H9 (cell line): ENCODE data around the gene ADGRL2. TPM values are rescaled to one million over a fixed set of nuclear protein-coding genes. Genes with fewer than 3 reads are reported as not detected.

Source experiments
- DNase-seq: peaks from one replicate; pipeline ENCODE4 v3.0.0-alpha.2; 2017
- H2AFZ ChIP-seq: one replicate; pipeline ENCODE4 v1.6.1; 2013; ENCODE audit warnings: mild to moderate bottlenecking, low read length, control low read depth, moderate library complexity
- H2AK5ac ChIP-seq: 2 replicates; pipeline ENCODE4 v1.6.1; 2013; ENCODE audit warnings: low read length, control low read depth, mixed read lengths; ENCODE audit not compliant: insufficient read length
- H2BK120ac ChIP-seq: one replicate; pipeline ENCODE4 v1.6.1; 2013; ENCODE audit warnings: low read depth, mild to moderate bottlenecking, low read length, control low read depth, inconsistent platforms; ENCODE audit not compliant: poor library complexity, severe bottlenecking
- H2BK12ac ChIP-seq: 2 replicates; pipeline ENCODE4 v1.6.1; 2013; ENCODE audit warnings: low read length, control low read depth, mixed read lengths, low read depth; ENCODE audit not compliant: insufficient read length
- H2BK15ac ChIP-seq: 2 replicates; pipeline ENCODE4 v1.6.1; 2013; ENCODE audit warnings: low read depth, low read length, control low read depth
- H2BK20ac ChIP-seq: one replicate; pipeline ENCODE4 v1.6.1; 2013; ENCODE audit warnings: low read depth, mild to moderate bottlenecking, low read length, control low read depth, inconsistent platforms; ENCODE audit not compliant: poor library complexity, severe bottlenecking
- H2BK5ac ChIP-seq: 2 replicates; pipeline ENCODE4 v1.6.1; 2013; ENCODE audit warnings: low read length, control low read depth, mixed read lengths; ENCODE audit not compliant: insufficient read length
- H3K14ac ChIP-seq: 2 replicates; pipeline ENCODE4 v1.6.1; 2013; ENCODE audit warnings: low read length, control low read depth; ENCODE audit not compliant: insufficient read depth
- H3K18ac ChIP-seq: 2 replicates; pipeline ENCODE4 v1.6.1; 2013; ENCODE audit warnings: low read depth, mild to moderate bottlenecking, mixed read lengths, low read length, control low read depth; ENCODE audit not compliant: insufficient read length
- H3K23ac ChIP-seq: 2 replicates; pipeline ENCODE4 v1.6.1; 2013; ENCODE audit warnings: low read length, control low read depth, mixed read lengths, low read depth; ENCODE audit not compliant: insufficient read length
- H3K23me2 ChIP-seq: 2 replicates; pipeline ENCODE4 v1.6.1; 2013; ENCODE audit warnings: low read depth, mild to moderate bottlenecking, mixed read lengths, low read length, control low read depth; ENCODE audit not compliant: insufficient read length, poor library complexity, severe bottlenecking
- H3K27ac ChIP-seq: 2 replicates; pipeline ENCODE4 v1.5.1; 2013; ENCODE audit warnings: low read length, control low read depth, mixed read lengths, low read depth; ENCODE audit not compliant: insufficient read length
- H3K27me3 ChIP-seq: 2 replicates; pipeline ENCODE4 v1.6.1; 2013; ENCODE audit warnings: low read length, control low read depth, inconsistent platforms; ENCODE audit not compliant: insufficient read depth
- H3K4ac ChIP-seq: 2 replicates; pipeline ENCODE4 v1.6.1; 2013; ENCODE audit warnings: low read depth, mild to moderate bottlenecking, control low read depth, inconsistent platforms, low read length, moderate library complexity
- H3K4me1 ChIP-seq: 2 replicates; pipeline ENCODE4 v1.6.1; 2013; ENCODE audit warnings: low read length, control low read depth, inconsistent platforms; ENCODE audit not compliant: insufficient read depth
- H3K4me2 ChIP-seq: 2 replicates; pipeline ENCODE4 v1.6.1; 2013; ENCODE audit warnings: low read length, control low read depth, mixed read lengths; ENCODE audit not compliant: insufficient read length, insufficient read depth
- H3K56ac ChIP-seq: 2 replicates; pipeline ENCODE4 v1.6.1; 2013; ENCODE audit warnings: low read depth, mild to moderate bottlenecking, mixed read lengths, low read length, control low read depth; ENCODE audit not compliant: insufficient read length
- H3K79me1 ChIP-seq: 2 replicates; pipeline ENCODE4 v1.6.1; 2013; ENCODE audit warnings: low read depth, mild to moderate bottlenecking, moderate library complexity, low read length, control low read depth, inconsistent platforms; ENCODE audit not compliant: insufficient read depth, poor library complexity, severe bottlenecking
- H3K79me2 ChIP-seq: 2 replicates; pipeline ENCODE4 v1.6.1; 2013; ENCODE audit warnings: low read length, control low read depth, inconsistent platforms; ENCODE audit not compliant: insufficient read depth
- H3K9ac ChIP-seq: 2 replicates; pipeline ENCODE4 v1.6.1; 2013; ENCODE audit warnings: low read length, control low read depth, mixed read lengths; ENCODE audit not compliant: insufficient read length; ENCODE audit errors: extremely low read depth
- H3K9me3 ChIP-seq: one replicate; pipeline ENCODE4 v1.6.1; 2013; ENCODE audit warnings: low read depth, low read length, inconsistent platforms; ENCODE audit not compliant: control insufficient read depth
- H3T11ph ChIP-seq: one replicate; pipeline ENCODE4 v1.6.1; 2013; ENCODE audit warnings: mild to moderate bottlenecking, low read length, control low read depth, inconsistent platforms
- H4K20me1 ChIP-seq: one replicate; pipeline ENCODE4 v1.6.1; 2013; ENCODE audit not compliant: control insufficient read depth, insufficient read length, insufficient read depth
- H4K5ac ChIP-seq: 2 replicates; pipeline ENCODE4 v1.6.1; 2013; ENCODE audit warnings: low read depth, mild to moderate bottlenecking, mixed read lengths, low read length, control low read depth; ENCODE audit not compliant: insufficient read length
- H4K8ac ChIP-seq: replicated peaks from 2 replicates; pipeline ENCODE4 v1.6.1; 2013; ENCODE audit warnings: low read length, control low read depth, mixed read lengths, low read depth; ENCODE audit not compliant: insufficient read length
- H4K91ac ChIP-seq: 2 replicates; pipeline ENCODE4 v1.6.1; 2013; ENCODE audit warnings: low read depth, mild to moderate bottlenecking, moderate library complexity, mixed read lengths, low read length, control low read depth; ENCODE audit not compliant: insufficient read length
- H3K27ac Mint-ChIP-seq, 3 experiments: 2 replicates in 2 of 3; 3 replicates in 1 of 3; pipeline ENCODE4 v1.8.0; 2020 to 2021; ENCODE audit warnings: mixed read lengths in 3 of 3, mild to moderate bottlenecking in 1 of 3, moderate library complexity in 1 of 3
- H3K27me3 Mint-ChIP-seq: 2 replicates; pipeline ENCODE4 v1.8.0; 2021; ENCODE audit warnings: low read depth, mild to moderate bottlenecking, moderate library complexity, mixed read lengths
- H3K36me3 Mint-ChIP-seq, 3 experiments: 2 replicates in 2 of 3; 3 replicates in 1 of 3; pipeline ENCODE4 v1.8.0; 2020 to 2021; ENCODE audit warnings: low read depth in 3 of 3, mixed read lengths in 3 of 3; ENCODE audit not compliant: insufficient read depth in 1 of 3
- H3K4me1 Mint-ChIP-seq, 2 experiments: 2 replicates each; pipeline ENCODE4 v1.8.0; 2020; ENCODE audit warnings: mixed read lengths in 2 of 2
- H3K4me3 Mint-ChIP-seq, 2 experiments: 2 replicates in 1 of 2; 3 replicates in 1 of 2; pipeline ENCODE4 v1.8.0; 2020 to 2021; ENCODE audit warnings: mild to moderate bottlenecking in 2 of 2, mixed read lengths in 2 of 2, moderate library complexity in 1 of 2
- H3K9me3 Mint-ChIP-seq, 2 experiments: 2 replicates in 1 of 2; 3 replicates in 1 of 2; pipeline ENCODE4 v1.8.0; 2020; ENCODE audit warnings: mild to moderate bottlenecking in 2 of 2, mixed read lengths in 2 of 2, moderate library complexity in 1 of 2
- WGBS: extraction: QIAGEN DNeasy Blood & Tissue Kit; methylation state at CpG from one replicate; pipeline ENCODE4 v1.1.7; 2013; ENCODE audit warnings: missing lambda C conversion rate, low lambda C conversion rate, mixed read lengths; ENCODE audit not compliant: insufficient read length; ENCODE audit errors: extremely low coverage; 5-methylcytosine and 5-hydroxymethylcytosine counted together
- total RNA-seq: library from RNA; stranded (reverse); gene quantifications from 2 replicates; pipeline ENCODE4 v1.2.1, GENCODE V29; 2021
- TF ChIP-seq, protein P1 (sequence below): fragments of 200-600 bp; sonication (generic); conservative IDR thresholded peaks from 3 replicates; pipeline ENCODE4 v1.8.0; 2021; ENCODE audit warnings: antibody characterized with exemption, mild to moderate bottlenecking

The ADGRL2 gene
- total RNA-seq, 1 experiment from 2014 or later = 119 TPM

DNA sequence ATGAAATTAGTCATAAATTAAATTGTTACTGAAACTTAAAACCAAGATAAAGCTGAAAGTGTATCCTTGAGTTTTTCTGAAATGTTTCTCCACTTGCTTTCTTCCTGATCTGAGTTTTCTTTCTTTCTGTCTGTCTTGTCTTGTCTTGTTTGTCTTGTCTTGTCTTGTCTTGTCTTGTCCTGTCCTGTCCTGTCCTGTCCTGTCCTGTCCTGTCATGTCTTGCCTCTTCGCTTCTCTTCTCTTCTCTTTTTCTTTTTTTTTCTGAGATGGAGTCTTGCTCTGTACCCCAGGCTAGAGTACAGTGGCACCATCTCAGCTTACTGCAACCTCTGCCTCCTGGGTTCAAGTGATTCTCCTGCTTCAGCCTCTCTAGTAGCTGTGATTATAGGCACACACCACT is 73.7 kb downstream of the ADGRL2 start:
- peaks cover 4 to 6% of the 10 kb centered on the region in 2 experiments for H3K9me3 Mint-ChIP-seq
- TF ChIP-seq, protein P1, sequence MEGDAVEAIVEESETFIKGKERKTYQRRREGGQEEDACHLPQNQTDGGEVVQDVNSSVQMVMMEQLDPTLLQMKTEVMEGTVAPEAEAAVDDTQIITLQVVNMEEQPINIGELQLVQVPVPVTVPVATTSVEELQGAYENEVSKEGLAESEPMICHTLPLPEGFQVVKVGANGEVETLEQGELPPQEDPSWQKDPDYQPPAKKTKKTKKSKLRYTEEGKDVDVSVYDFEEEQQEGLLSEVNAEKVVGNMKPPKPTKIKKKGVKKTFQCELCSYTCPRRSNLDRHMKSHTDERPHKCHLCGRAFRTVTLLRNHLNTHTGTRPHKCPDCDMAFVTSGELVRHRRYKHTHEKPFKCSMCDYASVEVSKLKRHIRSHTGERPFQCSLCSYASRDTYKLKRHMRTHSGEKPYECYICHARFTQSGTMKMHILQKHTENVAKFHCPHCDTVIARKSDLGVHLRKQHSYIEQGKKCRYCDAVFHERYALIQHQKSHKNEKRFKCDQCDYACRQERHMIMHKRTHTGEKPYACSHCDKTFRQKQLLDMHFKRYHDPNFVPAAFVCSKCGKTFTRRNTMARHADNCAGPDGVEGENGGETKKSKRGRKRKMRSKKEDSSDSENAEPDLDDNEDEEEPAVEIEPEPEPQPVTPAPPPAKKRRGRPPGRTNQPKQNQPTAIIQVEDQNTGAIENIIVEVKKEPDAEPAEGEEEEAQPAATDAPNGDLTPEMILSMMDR = no peak
- Histone ChIP-seq H3K27me3 (no peaks in the 10 kb centered on the region), H3K79me2 (peaks cover 2% of the 10 kb centered on the region; the same call in 1 of the 2 replicates), H2BK15ac (no peak overlapping the region), H3K4ac (no peak overlapping the region), H4K8ac (no peak overlapping the region), H2AFZ (no peak overlapping the region), H3K4me2 (no peak overlapping the region), H2BK20ac (no peak overlapping the region), H3K56ac (no peak overlapping the region), H3K23me2 (no peaks in the 10 kb centered on the region), H3K18ac (no peak overlapping the region), H2AK5ac (no peak overlapping the region), H3K9ac (no peak overlapping the region), H4K91ac (no peak overlapping the region), H3K9me3 (no peaks in the 10 kb centered on the region), H4K20me1 (no peaks in the 10 kb centered on the region), H2BK120ac (no peak overlapping the region), H2BK12ac (no peak overlapping the region), H3K23ac (no peak overlapping the region), H3K4me1 (no peaks in the 10 kb centered on the region; the same call in 1 of the 2 replicates), H3K14ac (no peak overlapping the region; the same call in 1 of the 2 replicates), H3K27ac (no peak overlapping the region), H3K79me1 (no peaks in the 10 kb centered on the region), H3T11ph (no peak overlapping the region), H2BK5ac (no peak overlapping the region), H4K5ac (no peak overlapping the region)
- H3K4me3 Mint-ChIP-seq = no peak overlapping the region
- no CpG with 5 or more reads among the region's 1 CpG for WGBS
- peaks cover 60 to 62% of the 10 kb centered on the region in 2 experiments for H3K4me1 Mint-ChIP-seq
- H3K36me3 Mint-ChIP-seq = peaks cover 14 to 18% (median 14%) of the 10 kb centered on the region in 3 experiments
- DNase-seq = no peak
- H3K27ac Mint-ChIP-seq = peak overlapping the region; percentile 52 to 80 (median 58)
- H3K27me3 Mint-ChIP-seq = no peaks in the 10 kb centered on the region
